HepG2 (cell line): ENCODE results near the gene GRIP1. TPM values are rescaled to one million over a fixed set of nuclear protein-coding genes. Genes with fewer than 3 reads are reported as not detected.

ENCODE experiments used
- ATAC-seq: fragments of 200-7000 bp; cut with Tn5 transposase; 3 replicates; pipeline ENCODE4 v1.9.1; 2020; ENCODE audit warnings: mild to moderate bottlenecking, moderate library complexity
- BruUV-seq: library from RNA; stranded (reverse); fragments of 400-500 nt; replicated peaks from 2 replicates; lab custom pipeline; 2021; lab: Mats Ljungman, UMichigan
- CTCF ChIA-PET: fragments of 300-600 bp; formaldehyde crosslinking; extraction: SDS; loops from one replicate; lab custom pipeline; 2021; ENCODE audit warnings: low total read pairs, inconsistent platforms, low intra/inter-chr PET ratio; lab: Yijun Ruan, JAX
- POLR2A ChIA-PET: fragments of 350-600 bp; sonication (Branson Sonifier 250); formaldehyde crosslinking; loops from one replicate; lab custom pipeline; 2020; ENCODE audit warnings: antibody characterized with exemption, inconsistent platforms; lab: Yijun Ruan, JAX
- DNase-seq: peaks from one replicate; pipeline ENCODE4 v3.0.0-alpha.2; 2015; ENCODE audit warnings: low spot score
- FAIRE-seq: peaks from 3 replicates; lab custom pipeline; 2011; peaks lifted over from hg19 to GRCh38; lab: Jason Lieb, UNC
- H2AFZ ChIP-seq: one replicate; pipeline ENCODE4 v1.6.1; 2011; ENCODE audit warnings: low read length, inconsistent platforms
- H3K27ac ChIP-seq: fragments of 300-600 bp; 3 replicates; pipeline ENCODE4 v1.8.0; 2011; ENCODE audit warnings: mixed run types, mild to moderate bottlenecking, mixed read lengths, low read length, inconsistent platforms; ENCODE audit not compliant: insufficient read depth; ENCODE audit errors: extremely low read length
- H3K27me3 ChIP-seq, 2 experiments: fragments of 200-600 bp in 1 of 2; 2 replicates in 1 of 2; 3 replicates in 1 of 2; pipeline versions ENCODE4 v1.6.0 to v1.8.0; 2011; ENCODE audit warnings: low read length in 2 of 2, mild to moderate bottlenecking in 2 of 2, moderate library complexity in 2 of 2, inconsistent platforms in 1 of 2; ENCODE audit not compliant: insufficient read depth in 2 of 2, control insufficient read depth in 1 of 2
- H3K36me3 ChIP-seq, 2 experiments: fragments of 200-600 bp in 1 of 2; replicated peaks in 1 of 2; 2 replicates in 1 of 2; 3 replicates in 1 of 2; pipeline versions ENCODE4 v1.5.1 to v1.8.0; 2011; ENCODE audit warnings: low read length in 2 of 2, inconsistent platforms in 1 of 2; ENCODE audit not compliant: insufficient read depth in 2 of 2, control insufficient read depth in 1 of 2
- H3K4me1 ChIP-seq: 2 replicates; pipeline ENCODE4 v1.5.1; 2012; ENCODE audit warnings: low read length, inconsistent platforms; ENCODE audit not compliant: insufficient read depth
- H3K4me2 ChIP-seq: 2 replicates; pipeline ENCODE4 v1.6.0; 2011; ENCODE audit warnings: low read depth, low read length, inconsistent platforms
- H3K4me3 ChIP-seq, 3 experiments: fragments of 200-600 bp in 1 of 3; sonication (generic), shearing (Covaris generic) in 1 of 3; replicated peaks in 1 of 3; 2 replicates each; pipeline ENCODE4 v1.5.1; 2011 to 2016; ENCODE audit warnings: low read length in 3 of 3, inconsistent platforms in 2 of 3, low read depth in 2 of 3, mild to moderate bottlenecking in 2 of 3, control low read depth in 1 of 3, mixed read lengths in 1 of 3; ENCODE audit not compliant: insufficient read depth in 1 of 3
- H3K79me2 ChIP-seq: one replicate; pipeline ENCODE4 v1.6.1; 2011; ENCODE audit warnings: low read length, inconsistent platforms; ENCODE audit not compliant: insufficient read depth
- H3K9ac ChIP-seq: 2 replicates; pipeline ENCODE4 v1.6.0; 2011; ENCODE audit warnings: mild to moderate bottlenecking, low read depth, low read length, inconsistent platforms; ENCODE audit not compliant: insufficient read depth
- H3K9me3 ChIP-seq: 2 replicates; pipeline ENCODE4 v1.5.1; 2012; ENCODE audit warnings: mild to moderate bottlenecking, low read length
- H4K20me1 ChIP-seq: 2 replicates; pipeline ENCODE4 v1.6.0; 2011; ENCODE audit warnings: inconsistent platforms, mild to moderate bottlenecking, low read length, moderate library complexity; ENCODE audit not compliant: insufficient read depth
- ATF3 ChIP-seq: sonication (generic); formaldehyde crosslinking; IDR thresholded peaks from 2 replicates; pipeline ENCODE4 v1.4.0; 2020; ENCODE audit warnings: missing genetic modification reagents
- CREM ChIP-seq, 2 experiments: sonication (generic) in 1 of 2; formaldehyde crosslinking in 1 of 2; IDR thresholded peaks; 2 replicates each; pipeline versions ENCODE4 v1.4.0 to v1.6.1; 2016 to 2020; ENCODE audit warnings: antibody characterized with exemption in 1 of 2, mild to moderate bottlenecking in 1 of 2, missing genetic modification reagents in 1 of 2
- GABPB1 ChIP-seq: IDR thresholded peaks from 2 replicates; pipeline ENCODE4 v1.6.1; 2016; ENCODE audit warnings: mild to moderate bottlenecking, missing genetic modification reagents, moderate library complexity, missing compliant biosample characterization
- HHEX ChIP-seq: IDR thresholded peaks from 2 replicates; pipeline ENCODE4 v1.6.1; 2016; ENCODE audit warnings: control low read depth
- KLF12 ChIP-seq: sonication (generic); formaldehyde crosslinking; IDR thresholded peaks from 2 replicates; pipeline ENCODE4 v1.4.0; 2020; ENCODE audit warnings: missing genetic modification reagents, borderline replicate concordance
- MEF2D ChIP-seq: sonication (generic); formaldehyde crosslinking; IDR thresholded peaks from 2 replicates; pipeline ENCODE4 v1.5.1; 2020; ENCODE audit warnings: mild to moderate bottlenecking, missing genetic modification reagents
- MIXL1 ChIP-seq: IDR thresholded peaks from 2 replicates; pipeline ENCODE4 v1.6.1; 2016
- NRL ChIP-seq: sonication (generic); formaldehyde crosslinking; IDR thresholded peaks from 2 replicates; pipeline ENCODE4 v1.5.0; 2020; ENCODE audit warnings: missing genetic modification reagents, mild to moderate bottlenecking, moderate library complexity, borderline replicate concordance
- PCBP2 ChIP-seq: fragments of 200-400 bp; formaldehyde crosslinking; optimal IDR thresholded peaks from 2 replicates; pipeline ENCODE3; 2018; ENCODE audit warnings: low read length, low read depth; ENCODE audit not compliant: poor library complexity, severe bottlenecking
- RXRA ChIP-seq: sonication (generic); formaldehyde crosslinking; IDR thresholded peaks from 2 replicates; pipeline ENCODE4 v1.5.1; 2020; ENCODE audit warnings: missing genetic modification reagents
- SOX6 ChIP-seq, 2 experiments: fragments of 450-650 bp in 1 of 2; sonication (generic) in 1 of 2; formaldehyde crosslinking in 1 of 2; IDR thresholded peaks; 2 replicates each; pipeline versions ENCODE4 v1.4.0 to v1.6.1; 2017 to 2020; ENCODE audit warnings: antibody characterized with exemption in 1 of 2, mild to moderate bottlenecking in 1 of 2, missing genetic modification reagents in 1 of 2
- TBP ChIP-seq: sonication (generic); formaldehyde crosslinking; IDR thresholded peaks from 2 replicates; pipeline ENCODE4 v1.5.0; 2020; ENCODE audit warnings: missing genetic modification reagents
- THAP11 ChIP-seq: IDR thresholded peaks from 2 replicates; pipeline ENCODE4 v1.6.1; 2016; ENCODE audit warnings: missing biosample characterization, missing genetic modification reagents
- ZNF101 ChIP-seq: sonication (generic); formaldehyde crosslinking; IDR thresholded peaks from 2 replicates; pipeline ENCODE4 v1.4.0; 2020; ENCODE audit warnings: mild to moderate bottlenecking, low read depth, missing genetic modification reagents, borderline replicate concordance
- ZNF234 ChIP-seq: sonication (generic); formaldehyde crosslinking; conservative IDR thresholded peaks from 2 replicates; pipeline ENCODE4 v1.5.1; 2020; ENCODE audit warnings: mild to moderate bottlenecking, missing genetic modification reagents
- ZNF253 ChIP-seq: sonication (generic); formaldehyde crosslinking; IDR thresholded peaks from 2 replicates; pipeline ENCODE4 v1.8.0; 2022; ENCODE audit warnings: mild to moderate bottlenecking, missing genetic modification reagents, borderline replicate concordance
- ZNF274 ChIP-seq: sonication (generic); formaldehyde crosslinking; IDR thresholded peaks from 2 replicates; pipeline ENCODE4 v1.5.1; 2020; ENCODE audit warnings: mild to moderate bottlenecking, missing genetic modification reagents
- ZNF775 ChIP-seq: sonication (generic); formaldehyde crosslinking; IDR thresholded peaks from 2 replicates; pipeline ENCODE4 v1.4.0; 2020; ENCODE audit warnings: missing genetic modification reagents, mild to moderate bottlenecking, moderate library complexity, borderline replicate concordance
- WGBS: methylation state at CpG from one replicate; pipeline ENCODE4 v1.1.6; 2017; ENCODE audit warnings: low lambda C conversion rate; 5-methylcytosine and 5-hydroxymethylcytosine counted together
- in situ Hi-C: cut with HindIII; loops from 2 replicates; pipeline ENCODE4 v1.10.0; 2017; ENCODE audit warnings: low pct_unique_long_range_greater_than_20kb; ENCODE audit not compliant: extremely low pct_ligation_motif_present
- intact Hi-C: fragments of 100-400 bp; cut with micrococcal nuclease; formaldehyde crosslinking; loops from one replicate; pipeline ENCODE4 v1.10.0; 2022; ENCODE audit not compliant: unreplicated experiment
- polyA plus RNA-seq, 8 experiments: library from polyadenylated mRNA; depleted of rRNA in 3 of 8; stranded (reverse) in 7 of 8; unstranded in 1 of 8; fragments of >200 nt; fragmentation: Illumina TruSeq in 4 of 8; extraction: Trizol in 4 of 8; gene quantifications; 2 replicates each; pipeline versions ENCODE4 v1.2.1 to v1.2.3, GENCODE V29; 2011 to 2016; ENCODE audit warnings: low read depth in 4 of 8, missing spikeins in 1 of 8, mixed read lengths in 1 of 8; ENCODE audit not compliant: insufficient read depth in 1 of 8
- total RNA-seq, 5 experiments: library from RNA; depleted of rRNA; stranded (reverse); fragments of >200 nt; fragmentation: Illumina TruSeq; extraction: Trizol; gene quantifications; 2 replicates each; pipeline ENCODE4 v1.2.3, GENCODE V29; 2016; ENCODE audit warnings: low read depth in 1 of 5
- TF ChIP-seq, protein P1 (sequence below): sonication (generic); formaldehyde crosslinking; IDR thresholded peaks from 2 replicates; pipeline ENCODE4 v1.4.0; 2020; ENCODE audit warnings: missing genetic modification reagents

Gene GRIP1
- total and polyA plus RNA-seq, 2 of the 13 experiments (the other 11 are each of a cell fraction or from before 2014, with no cell fraction given): not detected

DNA sequence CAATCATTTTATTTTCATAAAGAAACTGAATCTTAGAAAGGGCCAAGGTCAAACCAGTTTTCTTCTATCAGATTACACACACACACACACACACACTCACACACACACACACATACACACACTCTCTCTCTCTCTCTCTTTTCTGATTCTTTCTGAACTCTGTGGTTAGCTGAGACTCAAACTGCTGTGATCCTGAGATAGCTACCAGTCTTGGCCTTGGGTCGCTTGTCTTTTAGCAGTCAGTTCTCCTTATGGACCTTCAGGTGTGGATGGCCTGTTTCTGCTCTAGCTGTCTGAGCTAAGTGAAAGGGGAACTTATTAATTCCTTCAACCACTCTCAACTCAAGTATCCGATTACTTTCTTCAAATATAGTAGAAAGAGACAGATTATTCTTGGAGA, 145.1 kb downstream of the GRIP1 start (continued):
- TF ChIP-seq KLF12 (CRISPR knock-in tag) (no peak), RXRA (CRISPR knock-in tag) (no peak)
- TF ChIP-seq, all 625 proteins: peak for 0

DNA sequence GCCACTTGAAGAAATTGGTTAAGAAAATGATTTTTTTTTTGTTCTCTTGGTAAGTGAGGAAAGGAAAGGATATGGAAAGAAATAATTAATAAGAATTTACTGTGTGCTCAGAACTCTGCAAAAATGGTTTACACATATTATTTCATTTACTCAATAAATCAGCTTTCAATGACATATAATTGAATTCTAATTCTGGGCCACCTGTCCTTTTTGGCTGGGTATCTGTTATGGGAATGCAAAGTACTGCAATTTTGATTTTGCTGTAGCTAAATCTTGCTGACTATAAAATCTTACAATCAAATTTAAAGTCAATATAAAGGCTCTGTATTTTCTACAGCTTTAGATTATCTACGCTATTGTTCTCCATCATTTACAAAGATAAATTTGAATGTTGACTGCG, 147.1 kb downstream of the GRIP1 start:
- intact Hi-C loops: no loop called here
- 23% methylated on average over 2 of the region's 2 CpGs for WGBS
- ChIA-PET POLR2A (no interaction called here), CTCF (no interaction called here)
- H3K4me2 ChIP-seq: no peak overlapping the region
- TF ChIP-seq ZNF101 (no peak), ATF3 (CRISPR knock-in tag) (no peak), GABPB1 (no peak), MEF2D (CRISPR knock-in tag) (no peak), TBP (CRISPR knock-in tag) (no peak), ZNF234 (CRISPR knock-in tag) (no peak), THAP11 (CRISPR knock-in tag) (no peak), ZNF775 (CRISPR knock-in tag) (no peak), SOX6 (IDR thresholded peaks at IDR 0.05) (no peak), SOX6 (CRISPR knock-in tag; IDR thresholded peaks at IDR 0.05) (no peak), HHEX (CRISPR knock-in tag) (no peak), ZNF274 (CRISPR knock-in tag) (no peak), CREM (IDR thresholded peaks at IDR 0.05) (no peak), CREM (CRISPR knock-in tag; IDR thresholded peaks at IDR 0.05) (no peak), NRL (no peak), ZNF253 (CRISPR knock-in tag) (no peak), MIXL1 (no peak), PCBP2 (no peak)
- TF ChIP-seq, protein P1, sequence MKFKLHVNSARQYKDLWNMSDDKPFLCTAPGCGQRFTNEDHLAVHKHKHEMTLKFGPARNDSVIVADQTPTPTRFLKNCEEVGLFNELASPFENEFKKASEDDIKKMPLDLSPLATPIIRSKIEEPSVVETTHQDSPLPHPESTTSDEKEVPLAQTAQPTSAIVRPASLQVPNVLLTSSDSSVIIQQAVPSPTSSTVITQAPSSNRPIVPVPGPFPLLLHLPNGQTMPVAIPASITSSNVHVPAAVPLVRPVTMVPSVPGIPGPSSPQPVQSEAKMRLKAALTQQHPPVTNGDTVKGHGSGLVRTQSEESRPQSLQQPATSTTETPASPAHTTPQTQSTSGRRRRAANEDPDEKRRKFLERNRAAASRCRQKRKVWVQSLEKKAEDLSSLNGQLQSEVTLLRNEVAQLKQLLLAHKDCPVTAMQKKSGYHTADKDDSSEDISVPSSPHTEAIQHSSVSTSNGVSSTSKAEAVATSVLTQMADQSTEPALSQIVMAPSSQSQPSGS (CRISPR knock-in tag): no peak
- H2AFZ ChIP-seq: no peak overlapping the region
- no peak overlapping the region for H3K27ac ChIP-seq
- FAIRE-seq (no peak), DNase-seq (no peak), ATAC-seq (no peak)
- H3K27me3 ChIP-seq: no peaks in the 10 kb centered on the region; a peak in 1 of 5 replicates
- no peaks in the 10 kb centered on the region for H3K79me2 ChIP-seq
- no peak overlapping the region for H3K4me3 ChIP-seq
- in situ Hi-C loops: no loop called here
- H3K4me1 ChIP-seq: no peaks in the 10 kb centered on the region
- no peaks in the 10 kb centered on the region for H3K36me3 ChIP-seq
- BruUV-seq: no TSS peak
- H3K9me3 ChIP-seq: no peaks in the 10 kb centered on the region
- no peak overlapping the region for H3K9ac ChIP-seq
- no peaks in the 10 kb centered on the region for H4K20me1 ChIP-seq
